MM.1S (cell line): ENCODE data around the gene GOLGA7B.
"Not testable (repeated sequence)": the region's sequence is repeated elsewhere in the genome, so short reads cannot be mapped to it uniquely, and the experiment has no call there.

Source experiments
- DNase-seq: peaks from one replicate; pipeline ENCODE4 v3.0.0-alpha.2; 2015
- H2AFZ ChIP-seq: fragments of 300-600 bp; sonication (generic); 2 replicates; pipeline ENCODE4 v1.6.0; 2016; ENCODE audit warnings: antibody characterized with exemption, low read length
- H3F3A ChIP-seq: fragments of 300-600 bp; sonication (generic); 2 replicates; pipeline ENCODE4 v1.6.1; 2016; ENCODE audit warnings: mild to moderate bottlenecking, antibody characterized with exemption, low read length, moderate library complexity, mixed read lengths; ENCODE audit not compliant: insufficient read depth
- H3K27ac ChIP-seq: fragments of 300-600 bp; sonication (generic); 2 replicates; pipeline ENCODE4 v1.5.1; 2016; ENCODE audit warnings: mild to moderate bottlenecking, low read length
- H3K27me3 ChIP-seq: fragments of 300-600 bp; sonication (generic); replicated peaks from 2 replicates; pipeline ENCODE4 v1.6.0; 2016; ENCODE audit warnings: low read length; ENCODE audit not compliant: insufficient read depth
- H3K36me3 ChIP-seq: fragments of 300-600 bp; sonication (generic); replicated peaks from 2 replicates; pipeline ENCODE4 v1.6.1; 2016; ENCODE audit warnings: mild to moderate bottlenecking, low read length, mixed read lengths; ENCODE audit not compliant: insufficient read depth
- H3K4me1 ChIP-seq: fragments of 300-600 bp; sonication (generic); 2 replicates; pipeline ENCODE4 v1.6.1; 2016; ENCODE audit warnings: low read length, mixed read lengths
- H3K4me2 ChIP-seq: fragments of 300-600 bp; sonication (generic); 2 replicates; pipeline ENCODE4 v1.6.0; 2016; ENCODE audit warnings: low read depth, low read length
- H3K4me3 ChIP-seq: fragments of 300-600 bp; sonication (generic); 2 replicates; pipeline ENCODE4 v1.5.1; 2016; ENCODE audit warnings: low read length, mixed read lengths
- H3K79me2 ChIP-seq: fragments of 300-600 bp; sonication (generic); 2 replicates; pipeline ENCODE4 v1.6.1; 2016; ENCODE audit warnings: mixed run types, low read length, mixed read lengths
- H3K9ac ChIP-seq: fragments of 300-600 bp; sonication (generic); 2 replicates; pipeline ENCODE4 v1.6.1; 2016; ENCODE audit warnings: low read length, mixed read lengths
- H3K9me2 ChIP-seq: fragments of 300-600 bp; sonication (generic); replicated peaks from 2 replicates; pipeline ENCODE4 v1.6.1; 2016; ENCODE audit warnings: mild to moderate bottlenecking, low read length, mixed read lengths; ENCODE audit not compliant: insufficient read depth
- H3K9me3 ChIP-seq: fragments of 300-600 bp; sonication (generic); replicated peaks from 2 replicates; pipeline ENCODE4 v1.6.1; 2016; ENCODE audit warnings: mild to moderate bottlenecking, low read length, mixed read lengths; ENCODE audit not compliant: insufficient read depth
- H4K20me1 ChIP-seq: fragments of 300-600 bp; sonication (generic); 2 replicates; pipeline ENCODE4 v1.6.1; 2016; ENCODE audit warnings: mild to moderate bottlenecking, low read length, moderate library complexity, mixed read lengths; ENCODE audit not compliant: insufficient read depth
- EZH2 ChIP-seq: fragments of 300-600 bp; sonication (generic); optimal IDR thresholded peaks from 2 replicates; pipeline ENCODE3; 2017; ENCODE audit warnings: low read depth, mild to moderate bottlenecking, antibody characterized with exemption, low read length, mixed read lengths
- EZH2phosphoT487 ChIP-seq: fragments of 300-600 bp; sonication (generic); IDR thresholded peaks from 2 replicates; pipeline ENCODE4 v1.6.1; 2018; ENCODE audit warnings: antibody characterized with exemption, low read length
- TF ChIP-seq, protein P1 (sequence below): fragments of 300-600 bp; sonication (generic); IDR thresholded peaks from 2 replicates; pipeline ENCODE4 v1.5.1; 2016; ENCODE audit warnings: antibody characterized with exemption, low read length, mixed read lengths

The GOLGA7B gene

DNA sequence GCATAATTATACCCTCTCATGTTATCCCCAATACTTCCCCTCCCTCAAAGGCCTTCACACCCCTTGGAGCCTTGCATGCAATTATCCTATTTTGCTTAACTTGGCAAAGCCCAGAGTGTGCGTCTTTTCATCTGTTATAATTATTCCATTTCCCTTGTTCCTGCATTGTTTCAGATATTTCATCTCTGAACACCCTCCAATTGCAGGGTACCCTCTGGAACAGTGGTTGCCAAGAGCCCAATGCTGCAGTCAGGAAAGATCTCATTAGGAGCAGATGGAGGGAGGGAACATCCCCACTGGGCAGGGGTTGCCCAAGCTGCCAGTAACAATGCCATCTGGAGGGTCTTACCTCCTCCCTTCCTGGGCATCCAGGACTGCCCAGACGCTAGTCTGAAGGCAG, 18.4 kb upstream of the GOLGA7B start:
- Histone ChIP-seq H3K9me2 (no peaks in the 10 kb centered on the region), H3K4me1 (no peaks in the 10 kb centered on the region), H4K20me1 (no peaks in the 10 kb centered on the region), H3K9ac (no peak overlapping the region), H3K4me3 (no peak overlapping the region), H3F3A (no peaks in the 10 kb centered on the region), H3K36me3 (no peaks in the 10 kb centered on the region), H3K4me2 (no peak overlapping the region), H3K27me3 (peaks cover 22% of the 10 kb centered on the region; the same call in 1 of the 2 replicates), H3K27ac (no peak overlapping the region), H2AFZ (no peak overlapping the region), H3K79me2 (no peaks in the 10 kb centered on the region), H3K9me3 (no peaks in the 10 kb centered on the region)
- DNase-seq: no peak
- TF ChIP-seq EZH2phosphoT487 (no peak), EZH2 (no peak)
- TF ChIP-seq, protein P1, sequence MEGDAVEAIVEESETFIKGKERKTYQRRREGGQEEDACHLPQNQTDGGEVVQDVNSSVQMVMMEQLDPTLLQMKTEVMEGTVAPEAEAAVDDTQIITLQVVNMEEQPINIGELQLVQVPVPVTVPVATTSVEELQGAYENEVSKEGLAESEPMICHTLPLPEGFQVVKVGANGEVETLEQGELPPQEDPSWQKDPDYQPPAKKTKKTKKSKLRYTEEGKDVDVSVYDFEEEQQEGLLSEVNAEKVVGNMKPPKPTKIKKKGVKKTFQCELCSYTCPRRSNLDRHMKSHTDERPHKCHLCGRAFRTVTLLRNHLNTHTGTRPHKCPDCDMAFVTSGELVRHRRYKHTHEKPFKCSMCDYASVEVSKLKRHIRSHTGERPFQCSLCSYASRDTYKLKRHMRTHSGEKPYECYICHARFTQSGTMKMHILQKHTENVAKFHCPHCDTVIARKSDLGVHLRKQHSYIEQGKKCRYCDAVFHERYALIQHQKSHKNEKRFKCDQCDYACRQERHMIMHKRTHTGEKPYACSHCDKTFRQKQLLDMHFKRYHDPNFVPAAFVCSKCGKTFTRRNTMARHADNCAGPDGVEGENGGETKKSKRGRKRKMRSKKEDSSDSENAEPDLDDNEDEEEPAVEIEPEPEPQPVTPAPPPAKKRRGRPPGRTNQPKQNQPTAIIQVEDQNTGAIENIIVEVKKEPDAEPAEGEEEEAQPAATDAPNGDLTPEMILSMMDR: no peak

DNA sequence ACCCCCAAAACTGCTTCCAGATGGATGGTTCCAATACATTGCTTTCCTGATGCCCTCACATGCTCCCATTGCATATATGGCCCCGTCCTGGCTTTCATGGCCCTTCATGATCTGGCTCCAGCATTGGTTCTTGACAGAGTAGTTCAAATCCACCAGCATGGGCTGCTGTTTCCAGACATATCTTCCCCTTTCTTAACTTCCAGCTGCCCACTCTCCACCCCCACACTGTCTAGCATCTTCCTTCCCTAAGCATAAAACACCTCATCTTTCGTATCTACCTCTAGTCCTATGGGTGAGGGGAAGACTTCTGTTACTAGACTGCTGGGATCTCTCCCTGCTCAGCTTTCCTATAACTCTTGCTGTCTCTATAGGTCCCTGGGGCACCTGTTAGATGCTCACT, 13.2 kb upstream of the GOLGA7B start:
- Histone ChIP-seq H4K20me1 (no peaks in the 10 kb centered on the region), H3K9me2 (no peaks in the 10 kb centered on the region), H3K27me3 (peaks cover 14% of the 10 kb centered on the region; the same call in 1 of the 2 replicates), H3K4me3 (no peak overlapping the region), H3F3A (no peaks in the 10 kb centered on the region), H3K9ac (no peak overlapping the region), H3K27ac (no peak overlapping the region), H3K9me3 (no peaks in the 10 kb centered on the region), H3K79me2 (no peaks in the 10 kb centered on the region), H2AFZ (no peak overlapping the region), H3K4me2 (no peak overlapping the region), H3K4me1 (no peaks in the 10 kb centered on the region), H3K36me3 (no peaks in the 10 kb centered on the region)
- TF ChIP-seq, protein P1: no peak
- TF ChIP-seq EZH2phosphoT487: no peak
- TF ChIP-seq EZH2: no peak
- no peak for DNase-seq

DNA sequence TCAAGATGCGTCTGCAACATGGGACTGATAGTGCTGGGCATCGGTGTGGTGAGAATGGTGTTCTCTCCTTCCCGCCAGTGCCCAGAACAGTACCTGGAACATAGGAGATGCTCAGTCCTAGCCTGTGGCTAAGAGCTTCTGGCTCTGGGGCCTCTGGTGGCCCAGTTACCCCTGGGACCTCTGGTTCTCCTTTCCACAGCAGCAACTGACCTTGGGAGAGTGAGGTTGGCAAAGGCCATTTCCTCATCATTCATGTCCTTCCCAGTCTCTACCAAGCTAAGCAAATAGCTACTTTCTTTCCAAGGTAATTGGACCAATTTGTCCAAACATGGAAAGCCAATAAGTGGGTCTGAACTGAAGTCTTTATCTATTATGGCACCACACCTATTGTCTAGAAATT, 11.6 kb upstream of the GOLGA7B start:
- no peak for TF ChIP-seq EZH2
- TF ChIP-seq, protein P1: no peak
- no peak for TF ChIP-seq EZH2phosphoT487
- Histone ChIP-seq H3K9me2 (no peaks in the 10 kb centered on the region), H3K27ac (no peak overlapping the region), H3K36me3 (no peaks in the 10 kb centered on the region), H3K79me2 (no peaks in the 10 kb centered on the region), H3K27me3 (peaks cover 21% of the 10 kb centered on the region; the same call in 1 of the 2 replicates), H3K4me2 (no peak overlapping the region), H3K9ac (no peak overlapping the region), H3K4me1 (no peaks in the 10 kb centered on the region), H2AFZ (no peak overlapping the region), H3K4me3 (no peak overlapping the region), H3K9me3 (no peaks in the 10 kb centered on the region), H4K20me1 (no peaks in the 10 kb centered on the region), H3F3A (no peaks in the 10 kb centered on the region)
- DNase-seq: no peak

DNA sequence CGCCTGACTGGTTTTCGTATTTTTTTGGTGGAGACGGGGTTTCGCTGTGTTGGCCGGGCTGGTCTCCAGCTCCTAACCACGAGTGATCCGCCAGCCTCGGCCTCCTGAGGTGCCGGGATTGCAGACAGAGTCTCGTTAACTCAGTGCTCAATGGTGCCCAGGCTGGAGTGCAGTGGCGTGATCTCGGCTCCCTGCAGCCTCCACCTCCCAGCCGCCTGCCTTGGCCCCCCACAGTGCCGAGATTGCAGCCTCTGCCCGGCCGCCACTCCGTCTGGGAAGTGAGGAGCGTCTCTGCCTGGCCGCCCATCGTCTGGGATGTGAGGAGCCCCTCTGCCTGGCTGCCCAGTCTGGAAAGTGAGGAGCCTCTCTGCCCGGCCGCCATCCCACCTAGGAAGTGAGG, 8.5 kb upstream of the GOLGA7B start:
- H4K20me1 ChIP-seq, H3K9me2 ChIP-seq, H2AFZ ChIP-seq, H3F3A ChIP-seq, H3K9me3 ChIP-seq, H3K4me2 ChIP-seq, H3K9ac ChIP-seq, H3K36me3 ChIP-seq, H3K4me1 ChIP-seq, H3K79me2 ChIP-seq, H3K27ac ChIP-seq, H3K4me3 ChIP-seq, DNase-seq: not testable (repeated sequence)
- H3K27me3 ChIP-seq: peaks cover 12% of the 10 kb centered on the region

DNA sequence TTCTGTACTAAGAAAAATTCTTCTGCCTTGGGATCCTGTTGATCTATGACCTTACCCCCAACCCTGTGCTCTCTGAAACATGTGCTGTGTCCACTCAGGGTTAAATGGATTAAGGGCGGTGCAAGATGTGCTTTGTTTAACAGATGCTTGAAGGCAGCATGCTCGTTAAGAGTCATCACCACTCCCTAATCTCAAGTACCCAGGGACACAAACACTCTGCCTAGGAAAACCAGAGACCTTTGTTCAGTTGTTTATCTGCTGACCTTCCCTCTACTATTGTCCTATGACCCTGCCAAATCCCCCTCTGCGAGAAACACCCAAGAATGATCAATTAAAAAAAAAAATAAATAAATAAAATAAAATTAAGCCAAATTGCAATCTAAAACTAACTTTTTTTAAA, 7.5 kb upstream of the GOLGA7B start:
- not testable (repeated sequence) for H3K27ac ChIP-seq, H2AFZ ChIP-seq, H3K9me2 ChIP-seq, H3K9me3 ChIP-seq, H3K9ac ChIP-seq, H4K20me1 ChIP-seq, H3K4me1 ChIP-seq, H3K79me2 ChIP-seq, H3K4me2 ChIP-seq, H3K4me3 ChIP-seq, H3F3A ChIP-seq, H3K36me3 ChIP-seq, DNase-seq
- peaks cover 22% of the 10 kb centered on the region for H3K27me3 ChIP-seq
